ENCODE measurements around the gene LNP1.
A peak's percentile ranks its signal among the peaks of the same experiment; 100 is the strongest.

LNP1 gene

GRCh38 chr3:100360757-100361496 is 40.4 kb upstream of the LNP1 start:
- no peak for TF ChIP-seq CTCF (IDR thresholded peaks at IDR 0.05)
- Mint-ChIP-seq H3K9me3 (peaks cover 4% of the 10 kb centered on the region), H3K36me3 (ENCODE audit: low read depth) (peaks cover 66% of the 10 kb centered on the region), H3K27me3 (ENCODE audit: low read depth, poor library complexity) (no peaks in the 10 kb centered on the region), H3K27ac (no peak overlapping the region), H3K4me1 (no peaks in the 10 kb centered on the region), H3K4me3 (no peak overlapping the region)
- no peak for DNase-seq

DNA sequence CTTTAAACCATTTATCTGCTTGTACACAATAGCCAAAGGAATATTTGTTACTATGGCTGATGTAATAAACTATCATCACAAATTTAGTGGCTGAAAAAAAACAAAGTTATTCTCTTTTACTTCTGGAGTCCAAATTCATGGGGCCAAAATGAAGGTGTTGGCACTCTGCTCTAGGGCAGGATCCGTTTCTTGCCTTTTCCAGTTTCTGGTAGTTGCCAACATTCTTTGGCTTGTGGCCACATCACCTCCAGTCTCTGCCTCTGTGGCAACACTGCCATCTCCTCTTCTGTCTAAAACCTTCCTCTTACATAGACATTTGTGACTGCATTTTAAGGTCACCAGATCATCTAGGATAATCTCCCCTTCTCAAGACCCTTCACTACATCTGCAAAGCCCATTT is 39.4 kb upstream of the LNP1 start:
- Mint-ChIP-seq H3K4me1 (no peaks in the 10 kb centered on the region), H3K36me3 (ENCODE audit: low read depth) (peaks cover 65% of the 10 kb centered on the region), H3K27me3 (ENCODE audit: low read depth, poor library complexity) (no peaks in the 10 kb centered on the region), H3K4me3 (no peak overlapping the region), H3K27ac (peak overlapping the region; percentile 72), H3K9me3 (peaks cover 4% of the 10 kb centered on the region)
- no peak for DNase-seq
- TF ChIP-seq CTCF (IDR thresholded peaks at IDR 0.05): no peak

DNA sequence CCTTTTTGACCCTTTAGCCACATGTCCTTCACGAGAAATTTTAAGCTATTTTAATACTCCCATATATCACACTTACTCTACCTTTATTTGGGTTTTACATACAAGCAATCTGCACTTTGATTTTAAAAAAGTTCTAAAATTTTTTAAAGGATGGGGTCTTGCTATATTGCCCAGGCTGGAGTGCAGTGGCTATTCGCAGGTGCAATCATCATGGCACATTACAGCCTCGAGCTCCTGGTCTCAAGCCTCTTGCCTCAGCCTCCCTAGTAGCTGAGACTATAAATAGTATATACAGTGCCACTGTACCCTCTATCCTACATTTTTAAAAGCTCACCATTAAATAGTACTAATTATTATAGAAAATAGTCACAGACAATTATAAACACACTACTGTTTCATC is 36.9 kb upstream of the LNP1 start:
- Mint-ChIP-seq H3K36me3 (ENCODE audit: low read depth) (peaks cover 69% of the 10 kb centered on the region), H3K4me1 (no peaks in the 10 kb centered on the region), H3K4me3 (no peak overlapping the region), H3K9me3 (peaks cover 4% of the 10 kb centered on the region), H3K27ac (no peak overlapping the region), H3K27me3 (ENCODE audit: low read depth, poor library complexity) (no peaks in the 10 kb centered on the region)
- TF ChIP-seq CTCF (IDR thresholded peaks at IDR 0.05): no peak
- DNase-seq: no peak

DNA sequence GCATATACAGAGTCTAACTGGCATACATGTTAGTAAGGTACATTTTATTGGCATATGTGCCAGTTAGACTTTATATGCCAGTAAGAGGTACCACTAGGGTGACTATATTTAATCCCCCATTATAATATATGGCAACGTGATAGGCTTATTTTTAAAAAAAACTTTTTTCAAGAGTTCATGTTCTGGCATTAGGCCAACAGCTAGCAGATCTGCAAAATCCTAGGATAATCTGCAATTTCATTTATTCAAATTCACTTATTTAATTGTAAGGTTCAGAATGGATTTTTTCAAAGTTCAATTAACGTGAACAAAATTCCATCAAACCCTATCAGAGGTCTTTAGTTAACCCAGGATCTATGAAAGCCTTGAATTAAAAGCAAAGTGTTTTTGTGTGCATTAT is 34.9 kb upstream of the LNP1 start:
- H3K4me3 Mint-ChIP-seq: no peak overlapping the region
- no peak for DNase-seq
- peaks cover 4% of the 10 kb centered on the region for H3K9me3 Mint-ChIP-seq
- peaks cover 70% of the 10 kb centered on the region for H3K36me3 Mint-ChIP-seq (ENCODE audit: low read depth)
- no peaks in the 10 kb centered on the region for H3K4me1 Mint-ChIP-seq
- no peak for TF ChIP-seq CTCF (IDR thresholded peaks at IDR 0.05)
- H3K27ac Mint-ChIP-seq: no peak overlapping the region
- no peaks in the 10 kb centered on the region for H3K27me3 Mint-ChIP-seq (ENCODE audit: low read depth, poor library complexity)

DNA sequence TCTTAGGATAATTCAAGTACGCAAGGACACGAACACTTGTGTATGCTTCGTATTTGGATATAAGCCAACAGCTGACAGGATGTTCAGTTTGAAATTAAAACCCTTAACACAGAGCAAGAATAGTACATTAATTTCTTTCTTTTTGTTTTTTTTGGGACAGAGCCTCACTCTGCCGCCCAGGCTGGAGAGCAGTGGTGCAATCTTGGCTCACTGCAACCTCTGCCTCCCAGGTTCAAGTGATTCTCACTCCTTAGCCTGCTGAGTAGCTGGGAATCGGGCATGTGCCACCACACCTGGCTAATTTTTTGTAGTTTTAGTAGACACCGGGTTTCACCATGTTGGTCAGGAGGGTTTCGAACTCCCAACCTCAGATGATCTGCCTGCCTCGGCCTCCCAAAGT is 32.9 kb upstream of the LNP1 start:
- no peak for DNase-seq
- H3K36me3 Mint-ChIP-seq (ENCODE audit: low read depth): peaks cover 57% of the 10 kb centered on the region
- TF ChIP-seq CTCF (IDR thresholded peaks at IDR 0.05): no peak
- no peaks in the 10 kb centered on the region for H3K9me3 Mint-ChIP-seq
- H3K4me3 Mint-ChIP-seq: no peak overlapping the region
- H3K27me3 Mint-ChIP-seq (ENCODE audit: low read depth, poor library complexity): no peaks in the 10 kb centered on the region
- no peak overlapping the region for H3K27ac Mint-ChIP-seq
- H3K4me1 Mint-ChIP-seq: no peaks in the 10 kb centered on the region

DNA sequence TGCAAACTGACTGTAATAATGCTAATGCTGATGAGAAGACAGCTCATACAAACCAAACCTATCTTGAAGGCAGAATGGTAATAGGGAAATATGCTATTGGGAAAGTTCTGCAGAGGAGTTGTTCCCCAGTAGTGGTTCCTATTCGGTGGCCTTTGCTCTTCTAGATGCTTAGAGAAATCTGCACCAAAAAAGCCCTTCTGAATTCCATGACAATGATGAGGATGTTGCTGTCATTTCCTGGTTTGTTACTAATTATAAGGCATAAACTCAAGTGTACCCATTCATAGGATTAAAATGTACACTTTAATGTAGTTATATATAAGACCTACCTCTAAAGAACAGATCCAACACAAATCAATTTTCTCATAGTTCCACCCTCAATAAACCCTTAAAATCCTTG is 30.6 kb upstream of the LNP1 start:
- no peak for TF ChIP-seq CTCF (IDR thresholded peaks at IDR 0.05)
- Mint-ChIP-seq H3K27me3 (ENCODE audit: low read depth, poor library complexity) (no peaks in the 10 kb centered on the region), H3K27ac (no peak overlapping the region), H3K4me1 (no peaks in the 10 kb centered on the region), H3K36me3 (ENCODE audit: low read depth) (peaks cover 33% of the 10 kb centered on the region), H3K4me3 (no peak overlapping the region), H3K9me3 (no peaks in the 10 kb centered on the region)
- DNase-seq: no peak

All from nephron progenitor cell (in vitro differentiated cells).